Astrocyte of the cerebellum (primary cell): ENCODE measurements around the gene ADGRA3.

Experiments used
- DNase-seq: peaks from one replicate; pipeline ENCODE4 v3.0.0-alpha.2; 2011; ENCODE audit warnings: low read depth
- H3K4me3 ChIP-seq: 2 replicates; pipeline ENCODE4 v1.5.1; 2011; ENCODE audit warnings: mild to moderate bottlenecking, low read depth, low read length, moderate library complexity
- CTCF ChIP-seq: IDR thresholded peaks from 2 replicates; pipeline ENCODE4 v1.5.1; 2012; ENCODE audit warnings: low read length, low read depth, moderate library complexity, mild to moderate bottlenecking; ENCODE audit errors: missing control alignments
- in situ Hi-C: cut with HindIII; loops from 2 replicates; pipeline ENCODE4 v1.10.0; 2017; ENCODE audit warnings: low sequenced_read_pairs

Gene ADGRA3

GRCh38 chr4:22531311-22532019 is 15.6 kb upstream of the ADGRA3 start:
- no peak for TF ChIP-seq CTCF
- no peak for DNase-seq
- no peak overlapping the region for H3K4me3 ChIP-seq
- in situ Hi-C loops, result no loop called here

DNA sequence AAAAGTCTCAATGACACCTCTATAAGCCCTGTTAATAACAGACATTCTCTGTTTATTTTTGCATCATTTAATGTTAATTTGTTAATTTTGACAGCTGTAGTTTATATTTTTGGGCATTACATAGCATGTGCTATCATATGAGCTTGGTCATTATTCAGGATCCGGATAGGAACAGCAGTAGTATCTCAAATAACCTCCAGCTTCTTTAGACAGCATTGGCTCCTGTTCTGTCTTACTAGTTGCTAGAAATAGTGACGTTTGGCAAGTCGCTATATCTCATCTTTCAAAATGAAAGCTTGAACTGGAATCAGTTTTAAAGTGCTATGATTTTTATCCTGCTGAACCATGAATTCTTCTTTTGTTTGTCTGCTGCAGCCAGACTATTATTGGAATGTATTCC is 9.0 kb upstream of the ADGRA3 start:
- H3K4me3 ChIP-seq, result no peak overlapping the region
- in situ Hi-C loops, result no loop called here
- DNase-seq, result no peak
- no peak for TF ChIP-seq CTCF

GRCh38 chr4:22522706-22523501 is 7.0 kb upstream of the ADGRA3 start:
- H3K4me3 ChIP-seq, result no peak overlapping the region
- TF ChIP-seq CTCF, result no peak
- in situ Hi-C loops, result no loop called here
- DNase-seq, result no peak

DNA sequence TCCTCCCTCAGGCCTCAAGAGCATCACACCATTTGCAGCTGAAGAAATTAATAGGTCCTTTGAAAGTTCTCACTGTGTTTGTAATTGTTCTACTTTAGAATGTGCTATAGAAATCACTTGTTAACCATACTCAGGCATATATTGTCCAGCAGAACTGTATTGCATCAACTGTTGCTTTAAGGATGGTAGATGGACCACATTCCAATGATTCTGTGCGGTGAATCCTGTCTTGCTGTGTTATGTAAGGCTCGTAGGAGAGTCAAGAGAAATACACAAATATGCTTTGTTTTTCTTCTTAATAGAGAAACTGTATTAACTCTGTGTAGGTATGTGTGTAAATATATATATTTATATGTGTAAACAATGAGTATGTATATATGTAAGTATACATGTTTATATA is 6.3 kb upstream of the ADGRA3 start:
- TF ChIP-seq CTCF, result no peak
- in situ Hi-C loops, result no loop called here
- no peak overlapping the region for H3K4me3 ChIP-seq
- DNase-seq, result no peak

DNA sequence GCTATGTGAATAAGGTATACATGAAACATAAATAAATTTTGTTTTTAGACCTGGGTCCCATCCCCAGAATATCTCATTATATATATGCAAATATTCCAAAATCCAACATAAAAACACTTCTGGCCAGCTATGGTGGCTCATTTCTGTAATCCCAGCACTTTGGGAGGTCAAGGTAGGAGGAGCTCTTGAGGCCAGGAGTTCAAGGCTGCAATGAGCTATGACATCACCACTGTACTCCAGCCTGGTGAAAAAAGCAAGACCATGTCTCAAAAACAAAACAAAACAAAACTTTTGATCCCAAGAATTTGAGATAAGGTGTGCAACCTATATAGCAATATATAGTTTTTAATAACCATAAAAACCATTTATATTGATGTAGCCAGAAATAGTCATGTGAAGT is 5.4 kb upstream of the ADGRA3 start:
- no peak overlapping the region for H3K4me3 ChIP-seq
- TF ChIP-seq CTCF, result no peak
- no peak for DNase-seq
- in situ Hi-C loops, result no loop called here

- DNase-seq, result peak; percentile 26
- in situ Hi-C loops, result no loop called here
- peak overlapping the region; percentile 76 for H3K4me3 ChIP-seq
- TF ChIP-seq CTCF, result peak; percentile 20
Observed at GRCh38 chr4:22515145-22515887, 550 bp downstream of the ADGRA3 start.
